ENCODE data around the gene TSPAN5. TPM values are rescaled to one million over a fixed set of nuclear protein-coding genes. Genes with fewer than 3 reads are reported as not detected.

TSPAN5 gene
- total RNA-seq, 1 donor from 2014 or later, result 21.8 TPM

GRCh38 chr4:98603683-98604521 is 54.5 kb downstream of the TSPAN5 start:
- no peak for DNase-seq (ENCODE audit: low spot score)
- Mint-ChIP-seq H3K36me3 (ENCODE audit: low read depth, unreplicated experiment) (peaks cover 9% of the 10 kb centered on the region), H3K4me3 (ENCODE audit: unreplicated experiment) (no peak overlapping the region), H3K27me3 (ENCODE audit: unreplicated experiment) (peaks cover 1% of the 10 kb centered on the region), H3K27ac (ENCODE audit: unreplicated experiment) (no peak overlapping the region), H3K4me1 (ENCODE audit: unreplicated experiment) (peaks cover 10% of the 10 kb centered on the region), H3K9me3 (ENCODE audit: unreplicated experiment) (no peaks in the 10 kb centered on the region)
- no peak for TF ChIP-seq CTCF (IDR thresholded peaks at IDR 0.05; ENCODE audit: unreplicated experiment)

GRCh38 chr4:98602270-98602669 is 56.1 kb downstream of the TSPAN5 start:
- H3K27ac Mint-ChIP-seq (ENCODE audit: unreplicated experiment), result no peak overlapping the region
- H3K36me3 Mint-ChIP-seq (ENCODE audit: low read depth, unreplicated experiment), result peaks cover 9% of the 10 kb centered on the region
- DNase-seq (ENCODE audit: low spot score), result no peak
- H3K4me3 Mint-ChIP-seq (ENCODE audit: unreplicated experiment), result no peak overlapping the region
- H3K9me3 Mint-ChIP-seq (ENCODE audit: unreplicated experiment), result no peaks in the 10 kb centered on the region
- TF ChIP-seq CTCF (IDR thresholded peaks at IDR 0.05; ENCODE audit: unreplicated experiment), result no peak
- peaks cover 3% of the 10 kb centered on the region for H3K4me1 Mint-ChIP-seq (ENCODE audit: unreplicated experiment)
- peaks cover 3% of the 10 kb centered on the region for H3K27me3 Mint-ChIP-seq (ENCODE audit: unreplicated experiment)

- peaks cover 9% of the 10 kb centered on the region for H3K36me3 Mint-ChIP-seq (ENCODE audit: low read depth, unreplicated experiment)
- no peaks in the 10 kb centered on the region for H3K9me3 Mint-ChIP-seq (ENCODE audit: unreplicated experiment)
- H3K4me3 Mint-ChIP-seq (ENCODE audit: unreplicated experiment), result no peak overlapping the region
- no peak for DNase-seq (ENCODE audit: low spot score)
- peaks cover 3% of the 10 kb centered on the region for H3K27me3 Mint-ChIP-seq (ENCODE audit: unreplicated experiment)
- H3K27ac Mint-ChIP-seq (ENCODE audit: unreplicated experiment), result no peak overlapping the region
- TF ChIP-seq CTCF (IDR thresholded peaks at IDR 0.05; ENCODE audit: unreplicated experiment), result no peak
- H3K4me1 Mint-ChIP-seq (ENCODE audit: unreplicated experiment), result peaks cover 3% of the 10 kb centered on the region
These were observed 56.7 kb downstream of the TSPAN5 start for GRCh38 chr4:98601708-98602107.

GRCh38 chr4:98599617-98600205 is 58.7 kb downstream of the TSPAN5 start:
- no peak for TF ChIP-seq CTCF (IDR thresholded peaks at IDR 0.05; ENCODE audit: unreplicated experiment)
- H3K9me3 Mint-ChIP-seq (ENCODE audit: unreplicated experiment), result no peaks in the 10 kb centered on the region
- H3K27me3 Mint-ChIP-seq (ENCODE audit: unreplicated experiment), result peaks cover 2% of the 10 kb centered on the region
- H3K4me3 Mint-ChIP-seq (ENCODE audit: unreplicated experiment), result no peak overlapping the region
- no peak for DNase-seq (ENCODE audit: low spot score)
- H3K27ac Mint-ChIP-seq (ENCODE audit: unreplicated experiment), result no peak overlapping the region
- H3K36me3 Mint-ChIP-seq (ENCODE audit: low read depth, unreplicated experiment), result peaks cover 9% of the 10 kb centered on the region
- H3K4me1 Mint-ChIP-seq (ENCODE audit: unreplicated experiment), result peaks cover 3% of the 10 kb centered on the region

- Mint-ChIP-seq H3K4me1 (ENCODE audit: unreplicated experiment) (no peaks in the 10 kb centered on the region), H3K36me3 (ENCODE audit: low read depth, unreplicated experiment) (no peaks in the 10 kb centered on the region), H3K4me3 (ENCODE audit: unreplicated experiment) (no peak overlapping the region), H3K27me3 (ENCODE audit: unreplicated experiment) (no peaks in the 10 kb centered on the region), H3K27ac (ENCODE audit: unreplicated experiment) (no peak overlapping the region), H3K9me3 (ENCODE audit: unreplicated experiment) (no peaks in the 10 kb centered on the region)
- DNase-seq (ENCODE audit: low spot score), result no peak
- TF ChIP-seq CTCF (IDR thresholded peaks at IDR 0.05; ENCODE audit: unreplicated experiment), result no peak
These were observed 71.5 kb downstream of the TSPAN5 start for GRCh38 chr4:98586962-98587354.

Measured in endothelial cell (in vitro differentiated cells).